ENCODE measurements around the gene PLIN3.
"Not testable (repeated sequence)": the region's sequence is repeated elsewhere in the genome, so short reads cannot be mapped to it uniquely, and the experiment has no call there.

The PLIN3 gene, protein sequence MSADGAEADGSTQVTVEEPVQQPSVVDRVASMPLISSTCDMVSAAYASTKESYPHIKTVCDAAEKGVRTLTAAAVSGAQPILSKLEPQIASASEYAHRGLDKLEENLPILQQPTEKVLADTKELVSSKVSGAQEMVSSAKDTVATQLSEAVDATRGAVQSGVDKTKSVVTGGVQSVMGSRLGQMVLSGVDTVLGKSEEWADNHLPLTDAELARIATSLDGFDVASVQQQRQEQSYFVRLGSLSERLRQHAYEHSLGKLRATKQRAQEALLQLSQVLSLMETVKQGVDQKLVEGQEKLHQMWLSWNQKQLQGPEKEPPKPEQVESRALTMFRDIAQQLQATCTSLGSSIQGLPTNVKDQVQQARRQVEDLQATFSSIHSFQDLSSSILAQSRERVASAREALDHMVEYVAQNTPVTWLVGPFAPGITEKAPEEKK

DNA sequence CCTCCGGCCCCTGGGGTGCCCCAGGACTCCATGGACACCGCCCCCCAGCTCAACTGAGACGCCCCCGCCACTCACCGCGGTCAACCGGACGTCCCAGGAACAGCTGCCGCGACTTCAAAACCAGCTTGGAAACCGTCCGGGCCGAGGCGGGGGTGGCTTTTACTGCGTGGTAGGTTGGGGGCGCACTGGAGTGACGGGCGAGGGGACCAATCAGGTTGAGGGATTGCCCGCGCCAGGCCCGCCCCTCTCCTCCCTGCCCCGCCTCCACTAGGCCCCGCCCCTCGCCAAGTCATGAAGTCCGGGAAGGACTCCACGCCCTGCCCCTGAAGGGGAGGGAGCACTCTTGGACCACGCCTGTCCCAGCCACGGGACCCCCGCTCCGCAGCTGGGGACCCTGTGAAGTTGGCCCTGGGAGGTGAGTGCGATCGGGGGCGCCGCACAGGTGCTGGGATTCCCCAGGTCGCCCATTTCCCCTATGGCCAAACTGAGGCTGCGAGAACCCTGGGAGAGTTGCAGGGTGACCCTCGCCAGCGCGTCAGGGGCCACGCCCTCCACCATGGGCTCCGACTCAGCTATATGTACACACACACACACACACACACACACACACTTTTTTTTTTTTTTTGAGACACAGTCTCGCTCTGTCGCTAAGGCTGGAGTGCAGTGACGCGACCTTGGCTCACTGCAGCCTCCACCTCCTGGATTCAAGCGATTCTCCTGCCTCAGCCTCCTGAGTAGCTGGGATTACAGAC, at the start of gene PLIN3:
TSS of gene PLIN3 (minus strand) at position 134 of the 752 bp plus-strand sequence. CDS start 6,273 bp downstream, outside the sequence.
- peak; percentile 89 to 98 (median 92) for DNase-seq (ENCODE audit: low read depth in 4 of 4, low spot score in 1 of 4)

DNA sequence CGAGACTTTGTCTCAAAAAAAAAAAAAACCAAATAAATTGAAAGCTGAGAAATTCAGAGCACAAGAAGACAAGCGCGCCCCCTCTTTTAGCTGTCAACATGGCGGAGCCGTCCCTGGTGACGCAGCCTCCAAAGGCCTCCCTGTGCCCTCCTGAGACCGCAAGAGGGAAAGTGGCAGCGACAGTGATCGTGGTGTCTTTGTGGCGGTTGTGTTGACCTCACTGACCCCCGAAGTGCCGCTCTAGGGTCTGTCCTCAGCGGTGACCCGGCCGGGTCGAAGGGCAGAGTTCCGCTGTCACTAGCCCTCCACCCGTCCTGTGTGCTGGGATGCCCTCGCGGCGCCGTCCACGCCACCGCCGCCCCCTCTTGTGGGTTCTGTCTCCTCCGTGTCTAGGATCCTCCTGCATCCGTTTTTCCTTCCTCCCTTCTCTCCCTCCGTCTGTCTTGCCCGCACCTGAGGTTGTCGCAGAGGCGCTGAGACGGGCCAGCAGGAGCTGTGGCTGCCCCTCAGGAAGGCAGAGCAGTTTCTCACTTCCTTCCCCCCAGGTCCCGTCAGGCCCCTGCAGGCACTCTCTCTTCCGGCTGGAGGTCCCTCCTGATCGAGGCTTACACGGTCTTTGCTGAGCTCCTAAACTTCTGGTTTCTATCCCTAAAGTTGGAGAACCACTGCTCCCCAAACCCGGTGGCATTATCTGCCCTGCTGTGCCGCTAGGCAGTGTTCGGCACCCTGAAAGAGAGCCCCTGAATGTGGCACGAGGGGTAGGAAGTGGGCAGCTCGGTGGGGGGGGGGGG, 49.0 kb upstream of the PLIN3 start:
- no peak for DNase-seq (ENCODE audit: low read depth in 4 of 4, low spot score in 1 of 4)

DNA sequence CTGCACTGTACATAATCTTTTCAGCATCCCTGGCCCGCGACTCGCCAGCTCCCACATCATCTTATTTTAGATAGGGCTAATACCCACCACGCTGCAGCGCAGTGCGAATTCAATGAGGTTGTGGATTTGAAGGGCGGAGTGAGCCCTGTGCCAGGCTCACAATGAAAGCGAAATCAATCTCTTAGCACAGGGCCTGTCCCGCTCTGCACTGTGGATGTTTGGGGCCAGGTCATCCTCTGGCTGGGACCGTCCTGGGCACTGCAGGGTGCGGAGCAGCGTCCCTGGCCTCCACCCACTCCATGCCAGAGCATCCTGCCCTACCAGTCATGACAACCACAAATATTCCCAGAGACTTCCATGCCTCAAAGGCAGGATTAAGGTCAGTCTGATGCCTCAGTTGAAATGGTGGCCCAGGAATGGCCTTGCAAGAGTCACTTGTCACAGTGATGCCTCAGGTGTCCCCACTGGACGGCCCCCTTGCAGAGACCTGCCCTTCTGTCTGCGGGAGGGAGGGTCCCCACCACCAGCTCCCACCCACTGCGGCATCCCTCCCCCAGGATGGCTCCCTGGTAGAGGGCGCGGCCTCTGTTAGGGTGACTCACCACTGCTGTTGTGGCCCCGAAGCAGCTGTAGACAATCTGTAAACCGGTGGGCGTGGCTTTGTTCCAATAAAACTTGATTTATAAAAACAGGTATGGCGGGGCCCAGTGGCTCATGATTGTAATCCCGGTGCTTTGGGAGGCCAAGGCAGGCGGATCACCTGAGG, 47.5 kb upstream of the PLIN3 start:
- peak in 2 of 4 experiments; percentile 56 to 61 for DNase-seq (ENCODE audit: low read depth in 4 of 4, low spot score in 1 of 4)

DNA sequence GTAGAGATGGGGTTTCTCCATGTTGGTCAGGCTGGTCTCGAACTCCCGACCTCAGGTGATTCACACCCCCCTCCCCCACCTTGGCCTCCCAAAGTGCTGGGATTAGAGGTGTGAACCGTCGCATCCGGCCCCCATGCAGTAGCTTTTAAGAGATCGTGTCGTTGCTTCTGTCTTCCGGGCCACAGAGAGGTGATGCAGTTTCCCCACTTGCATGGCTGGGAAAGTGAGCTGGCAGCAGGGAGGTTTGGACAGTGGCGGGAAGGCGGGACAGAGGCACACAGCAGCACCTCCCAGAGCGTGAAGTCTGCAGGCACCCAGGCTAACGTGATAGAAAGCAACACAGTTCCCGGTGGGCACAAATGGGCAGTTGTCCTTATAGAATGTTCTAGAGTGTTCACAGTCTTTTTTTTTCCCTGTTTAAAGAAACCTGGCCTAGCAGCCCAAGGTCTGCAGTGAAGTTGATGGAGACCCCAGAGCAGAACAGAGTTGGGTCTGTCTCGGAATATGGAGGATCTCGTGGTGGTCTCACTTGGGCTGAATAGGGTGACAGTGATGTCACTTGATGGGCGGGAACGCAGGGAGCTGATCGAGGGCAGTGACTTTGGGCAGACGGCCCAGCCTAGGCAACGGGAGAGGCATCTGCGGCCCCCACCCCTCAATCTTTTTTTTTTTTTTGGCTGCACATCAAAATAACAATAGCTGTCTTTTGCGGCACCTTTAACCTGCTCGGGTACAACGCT, 46.7 kb upstream of the PLIN3 start:
- DNase-seq (ENCODE audit: low read depth in 4 of 4, low spot score in 1 of 4): no peak

DNA sequence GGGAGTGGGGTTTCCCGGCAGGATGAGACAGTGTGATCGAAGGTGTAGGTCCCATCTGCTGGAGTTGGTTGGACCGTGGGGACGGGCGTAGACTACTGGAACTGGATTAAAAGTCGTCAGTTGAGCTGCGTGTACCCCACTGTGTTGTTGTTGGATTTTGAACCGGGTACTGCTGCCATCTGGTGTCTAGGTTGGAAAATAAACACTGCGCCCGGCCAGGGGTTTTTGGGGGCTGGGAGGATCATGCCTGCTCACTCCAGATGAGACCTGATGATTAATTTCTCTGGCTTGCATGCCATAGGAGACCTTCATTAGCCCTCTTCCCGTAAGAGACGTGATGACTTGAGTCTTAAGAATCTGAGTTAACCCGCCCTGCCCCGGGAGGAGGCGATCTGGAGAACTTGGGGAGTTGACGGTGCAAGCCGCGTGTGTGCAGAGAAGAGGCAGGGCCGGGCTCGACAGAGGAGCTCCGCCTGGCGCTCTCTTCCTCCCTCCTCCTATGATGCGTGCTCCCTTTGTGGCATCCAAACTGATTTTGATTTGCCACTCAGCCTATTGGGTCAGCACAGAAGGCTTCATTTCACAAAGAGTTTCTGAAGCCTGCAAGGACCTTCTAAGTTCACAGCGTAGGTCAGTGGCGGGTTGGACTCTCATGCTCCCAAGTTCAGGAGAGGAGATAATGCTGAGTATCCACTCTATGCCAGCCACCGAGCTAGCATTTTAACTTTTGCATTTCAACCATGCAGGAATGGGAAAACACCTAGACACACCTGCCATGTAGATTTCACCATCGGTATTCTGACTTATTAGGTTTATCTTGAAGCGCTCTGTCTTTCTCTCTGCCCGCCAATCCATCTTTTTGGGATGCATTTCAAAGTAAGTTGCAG, 44.6 kb upstream of the PLIN3 start:
- peak; percentile 50 to 69 (median 55) for DNase-seq (ENCODE audit: low read depth in 4 of 4, low spot score in 1 of 4)

DNA sequence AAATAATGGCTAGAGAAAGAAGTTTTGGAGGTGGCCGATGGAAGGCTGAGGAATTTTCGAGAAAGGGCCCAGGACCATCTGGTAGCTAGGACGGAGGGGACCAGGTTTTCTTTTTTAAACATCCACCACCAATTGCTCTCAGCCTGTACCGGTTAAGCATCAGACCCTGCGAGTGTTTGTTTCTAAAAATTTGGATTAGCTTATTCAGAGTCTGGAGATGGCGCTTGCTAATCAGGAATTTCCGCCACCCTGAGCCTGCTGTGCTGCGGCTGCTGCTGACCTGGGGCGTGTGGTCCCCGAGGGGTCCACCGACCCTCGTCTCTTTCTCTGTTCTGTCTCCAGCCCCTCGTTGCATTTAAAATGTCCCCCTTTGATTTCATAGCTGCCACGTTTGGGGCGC, 43.8 kb upstream of the PLIN3 start:
- no peak for DNase-seq (ENCODE audit: low read depth in 4 of 4, low spot score in 1 of 4)

DNA sequence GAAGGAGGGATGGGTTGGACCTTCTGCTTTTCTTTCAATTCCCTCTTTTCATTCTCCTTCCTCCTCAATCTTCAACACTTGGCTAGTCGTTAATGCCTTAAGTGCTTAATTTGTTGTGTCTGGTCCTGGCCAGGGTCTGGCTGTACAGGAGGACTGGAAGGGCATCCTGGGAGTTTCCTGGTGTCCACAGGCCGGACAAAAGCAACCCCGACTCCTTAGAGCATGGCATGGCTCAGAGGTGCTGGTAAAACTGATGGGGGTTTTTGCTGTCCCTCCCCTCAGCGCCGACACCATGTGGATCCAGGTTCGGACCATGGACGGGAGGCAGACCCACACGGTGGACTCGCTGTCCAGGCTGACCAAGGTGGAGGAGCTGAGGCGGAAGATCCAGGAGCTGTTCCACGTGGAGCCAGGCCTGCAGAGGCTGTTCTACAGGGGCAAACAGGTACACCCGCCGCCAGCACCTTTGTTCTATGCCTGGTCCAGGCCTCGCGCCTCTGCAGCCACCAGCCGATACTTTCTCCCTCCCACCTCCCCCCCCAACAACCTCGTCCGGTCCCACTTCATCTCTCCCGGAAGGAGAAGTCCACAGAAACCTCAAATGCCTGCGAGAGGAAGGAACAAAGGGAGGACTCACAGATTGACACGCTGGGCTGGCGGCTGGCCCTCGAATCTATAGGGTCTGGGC, 43.3 kb upstream of the PLIN3 start:
- DNase-seq (ENCODE audit: low read depth in 4 of 4, low spot score in 1 of 4): no peak

DNA sequence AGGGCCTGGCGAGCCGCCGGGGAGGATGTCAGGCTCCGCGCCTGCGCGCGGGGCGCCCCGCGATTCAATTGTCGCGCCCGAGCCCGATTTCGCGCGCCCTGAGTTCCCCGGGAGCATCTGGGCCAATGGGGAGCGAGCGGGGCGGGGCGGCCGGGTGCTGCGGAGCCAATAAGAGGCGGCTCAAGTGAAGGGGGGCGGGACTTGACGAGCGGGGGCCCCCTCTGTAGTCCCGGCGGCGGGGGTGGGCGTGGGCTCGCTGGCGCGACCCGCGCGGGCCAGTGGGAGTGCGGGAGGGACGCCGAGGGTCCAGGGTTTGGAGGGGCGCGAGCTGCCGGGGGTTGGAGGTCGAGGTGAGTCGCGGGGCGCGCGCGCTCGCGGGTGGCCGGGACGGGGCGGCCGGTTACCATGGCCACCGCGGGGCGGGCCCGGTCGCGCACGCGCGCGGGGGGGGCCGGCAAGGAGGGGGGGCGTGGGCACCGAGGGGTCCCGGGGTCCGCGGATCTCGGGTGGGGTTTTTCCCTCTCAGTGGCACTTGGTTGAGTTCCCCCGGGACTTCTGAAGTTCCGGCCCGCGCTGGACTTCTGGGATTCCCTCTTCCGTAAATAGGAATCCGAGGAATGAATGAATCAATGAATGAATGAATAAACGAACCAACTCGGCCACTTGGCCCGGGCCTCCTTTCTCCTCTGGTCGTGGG, 42.6 kb upstream of the PLIN3 start:
- peak; percentile 86 to 96 (median 90) for DNase-seq (ENCODE audit: low read depth in 4 of 4, low spot score in 1 of 4)

DNA sequence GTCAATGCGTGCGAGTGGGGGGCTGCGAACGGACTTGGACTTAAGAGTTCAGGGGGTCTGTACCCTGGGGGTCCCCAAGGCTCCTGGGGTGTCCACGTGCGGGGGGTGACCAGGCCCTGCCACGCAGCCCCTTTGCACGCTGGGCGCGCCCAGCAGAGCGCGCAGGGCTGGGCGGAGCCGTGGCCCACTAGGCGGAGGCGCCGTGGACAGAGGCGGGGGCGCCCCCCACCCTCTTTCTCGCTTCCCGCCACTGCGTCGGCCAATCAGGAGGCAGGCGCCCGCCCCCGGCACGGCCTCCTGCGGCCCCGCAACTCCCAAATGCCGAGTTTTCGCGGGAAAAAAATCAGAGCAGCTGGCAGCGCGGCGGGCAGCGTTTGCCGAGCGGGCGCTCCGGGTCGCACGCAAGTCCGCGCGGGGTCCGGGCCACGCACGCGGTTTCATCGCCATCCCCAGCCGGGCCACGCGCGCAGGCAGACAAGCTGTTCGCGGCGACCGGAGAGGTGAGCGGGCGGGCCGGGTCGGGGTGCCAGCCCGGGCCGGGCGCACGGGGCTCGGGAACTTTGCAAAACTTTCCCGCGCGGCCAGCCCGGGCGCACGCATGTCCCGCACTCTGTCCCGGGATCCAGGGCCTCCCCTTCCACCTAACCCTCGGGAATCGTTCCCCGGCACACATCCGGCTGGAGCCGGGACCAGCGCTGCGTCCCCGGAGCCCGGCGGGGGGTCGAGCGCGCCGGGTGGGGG, 41.9 kb upstream of the PLIN3 start, which contains the start of gene UHRF1:
TSS of gene UHRF1 (plus strand) at position 346 of the 741 bp plus-strand sequence. CDS start 1,385 bp downstream, outside the sequence.
- DNase-seq (ENCODE audit: low read depth in 4 of 4, low spot score in 1 of 4): peak in 3 of 4 experiments; percentile 45 to 82 (median 73)

DNA sequence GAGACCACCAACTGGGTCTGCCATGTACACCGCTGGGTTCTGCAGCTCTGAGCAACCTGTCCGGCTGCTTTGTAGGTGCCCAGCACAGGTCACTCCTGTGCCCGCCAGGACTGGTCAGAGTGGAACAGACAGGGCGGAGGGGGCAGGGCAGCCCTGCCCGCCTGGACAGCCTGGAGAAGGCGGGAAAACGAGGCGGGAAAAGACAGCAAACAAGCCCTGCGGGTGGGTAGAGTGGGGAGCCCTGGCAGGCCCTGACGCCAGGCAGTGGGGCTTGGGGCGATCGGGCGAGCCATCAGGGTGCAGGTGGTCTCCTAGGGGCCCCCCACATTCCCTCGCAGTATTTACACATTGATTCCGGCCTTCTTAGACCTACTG, 41.3 kb upstream of the PLIN3 start:
- DNase-seq (ENCODE audit: low read depth in 4 of 4, low spot score in 1 of 4): no peak

DNA sequence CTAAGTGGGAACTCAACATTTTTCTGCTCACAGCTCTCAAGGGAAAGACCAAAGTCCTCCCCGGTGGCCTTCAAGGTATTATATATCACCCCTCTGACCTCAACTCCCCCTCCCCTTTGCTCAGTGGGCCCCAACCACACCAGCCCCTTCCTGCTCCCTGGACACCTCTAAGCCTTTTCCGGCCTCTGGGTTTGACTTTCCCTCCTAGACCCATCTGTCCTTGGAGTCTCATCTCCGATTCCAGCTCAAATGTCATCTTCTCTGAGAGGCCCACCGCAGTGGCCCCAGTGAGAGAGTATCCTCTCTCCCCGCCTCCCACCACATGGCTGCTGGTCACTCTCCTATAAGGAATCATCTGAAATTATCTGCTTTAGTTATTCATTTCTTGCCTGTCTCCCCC, 40.9 kb upstream of the PLIN3 start:
- no peak for DNase-seq (ENCODE audit: low read depth in 4 of 4, low spot score in 1 of 4)

DNA sequence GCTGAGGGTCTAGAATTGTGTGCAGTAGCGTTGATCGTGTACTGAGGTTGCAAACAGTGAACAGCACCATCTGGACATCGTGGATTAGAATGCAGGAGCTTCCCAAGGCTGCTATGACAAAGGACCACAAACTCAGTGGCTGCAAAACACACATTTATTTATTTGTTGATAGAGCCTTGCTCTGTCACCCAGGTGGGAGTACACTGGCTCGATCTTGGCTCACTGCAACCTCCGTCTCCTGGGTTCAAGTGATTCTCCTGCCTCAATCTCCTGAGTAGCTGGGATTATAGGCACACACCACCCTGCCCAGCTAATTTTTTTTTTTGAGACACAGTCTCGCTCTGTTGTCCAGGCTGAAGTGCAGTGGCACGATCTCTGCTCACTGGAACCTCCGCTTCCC, 39.5 kb upstream of the PLIN3 start:
- no peak for DNase-seq (ENCODE audit: low read depth in 4 of 4, low spot score in 1 of 4)

DNA sequence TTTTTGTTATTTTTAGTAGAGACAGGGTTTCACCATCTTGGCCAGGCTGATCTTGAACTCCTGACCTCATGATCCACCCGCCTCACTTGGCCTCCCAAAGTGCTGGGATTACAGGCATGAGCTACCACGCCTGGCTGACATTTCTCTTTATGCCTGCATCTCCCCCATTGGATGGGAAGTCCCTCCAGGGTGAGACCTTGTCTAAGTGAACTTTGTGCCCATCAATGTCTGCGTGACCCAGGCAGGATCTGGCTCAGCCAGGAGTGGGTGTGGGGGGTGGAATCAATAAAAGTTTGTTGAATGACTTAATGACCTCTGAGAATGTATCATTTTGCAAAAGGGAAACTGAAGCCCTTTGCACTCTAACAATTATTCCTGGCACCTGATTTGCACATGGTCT, 37.0 kb upstream of the PLIN3 start:
- no peak for DNase-seq (ENCODE audit: low read depth in 4 of 4, low spot score in 1 of 4)

DNA sequence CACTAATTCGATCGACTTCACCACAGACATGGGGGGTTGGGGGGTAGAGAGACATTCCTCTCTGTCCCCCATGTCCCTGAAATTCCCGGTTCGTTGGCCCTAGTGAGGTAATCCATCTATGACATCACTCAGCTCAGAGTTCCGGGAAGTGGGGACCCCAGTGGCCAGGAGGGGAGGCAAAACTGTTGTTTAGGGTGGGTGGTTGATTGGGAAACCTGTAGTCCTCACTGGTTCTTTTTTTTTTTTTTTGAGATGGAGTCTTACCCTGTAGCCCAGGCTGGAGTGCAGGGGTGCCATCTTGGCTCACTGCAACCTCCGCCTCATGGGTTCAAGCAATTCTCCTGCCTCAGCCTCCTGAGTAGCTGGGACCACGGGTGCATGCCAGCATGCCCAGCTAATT, 35.3 kb upstream of the PLIN3 start, which contains the start of gene ARRDC5:
TSS of gene ARRDC5 (minus strand) at position 101 of the 400 bp plus-strand sequence. CDS start at position 30, 71 bp downstream.
- no peak for DNase-seq (ENCODE audit: low read depth in 4 of 4, low spot score in 1 of 4)

DNA sequence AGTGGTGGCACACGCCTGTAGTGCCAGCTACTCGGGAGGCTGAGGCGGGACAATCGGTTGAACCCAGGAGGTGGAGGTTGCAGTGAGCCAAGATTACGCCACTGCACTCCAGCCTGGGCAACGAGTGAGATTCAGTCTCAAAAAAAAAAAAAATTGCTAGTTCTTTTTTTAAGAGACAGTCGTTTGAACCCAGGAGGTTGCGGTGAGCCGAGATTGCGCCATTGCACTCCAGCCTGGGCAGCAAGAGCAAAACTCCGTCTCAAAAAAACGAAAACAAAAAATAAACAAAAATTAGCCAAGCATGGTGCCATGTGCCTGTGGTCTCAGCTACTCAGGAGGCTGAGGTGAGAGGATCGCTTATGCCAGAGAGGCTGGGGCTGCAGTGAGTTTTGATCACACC, 33.4 kb upstream of the PLIN3 start:
- not testable (repeated sequence) for DNase-seq (ENCODE audit: low read depth in 4 of 4, low spot score in 1 of 4)

DNA sequence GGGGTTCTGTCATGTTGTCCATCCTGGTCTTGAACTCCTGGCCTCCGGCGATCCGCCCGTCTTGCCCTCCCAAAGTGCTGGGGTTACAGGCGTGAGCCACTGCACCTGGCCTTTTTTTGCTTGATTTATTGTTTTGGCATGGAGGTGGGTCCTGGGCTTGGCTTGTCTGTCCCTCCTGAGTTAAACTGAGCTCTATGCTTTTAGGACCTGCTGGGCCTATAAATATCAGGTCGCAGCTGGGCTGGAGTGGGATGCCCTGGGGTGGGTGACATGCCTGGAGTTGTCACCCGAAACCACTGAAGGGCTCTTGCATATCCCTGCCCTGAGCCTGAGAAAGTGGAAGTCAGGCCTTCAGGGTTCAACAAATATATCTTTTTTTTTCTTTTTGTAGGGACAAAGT, 29.7 kb upstream of the PLIN3 start:
- no peak for DNase-seq (ENCODE audit: low read depth in 4 of 4, low spot score in 1 of 4)

DNA sequence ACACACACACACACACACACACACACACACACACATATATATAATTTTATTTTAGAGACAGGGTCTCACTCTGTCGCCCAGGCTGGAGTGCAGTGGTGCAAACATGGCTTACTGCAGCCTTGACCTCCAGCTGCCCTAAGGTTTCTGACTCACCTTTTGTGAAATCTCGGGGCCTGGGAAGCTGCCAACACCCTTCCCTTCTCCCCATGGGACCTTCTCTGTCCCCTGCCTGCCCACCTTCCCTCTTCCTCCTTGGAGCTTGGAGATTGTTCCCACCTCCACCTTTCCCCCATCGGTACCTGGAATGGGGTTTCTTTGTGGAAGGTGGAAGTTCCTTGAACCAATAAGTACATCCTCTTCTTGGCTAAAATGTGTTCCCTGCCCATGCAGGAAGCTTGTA, 28.9 kb upstream of the PLIN3 start:
- no peak for DNase-seq (ENCODE audit: low read depth in 4 of 4, low spot score in 1 of 4)

Data from stimulated activated CD4-positive, alpha-beta T cell treated with anti-CD3 and anti-CD28 coated beads, Interleukin-1b, Interleukin-23, amount 100 ng/mL, for 24 hours (primary cell).